SK-N-MC (cell line): Measurements from ENCODE around the gene GTF2E1.
"Not testable (repeated sequence)": the region's sequence is repeated elsewhere in the genome, so short reads cannot be mapped to it uniquely, and the experiment has no call there.

ENCODE experiments used
- DNase-seq: peaks from one replicate; pipeline ENCODE4 v3.0.0-alpha.2; 2011; ENCODE audit warnings: low read depth, low spot score
- H3K27ac ChIP-seq: fragments of 200-600 bp; sonication (generic); 2 replicates; pipeline ENCODE4 v1.5.1; 2016; ENCODE audit warnings: mixed run types
- H3K36me3 ChIP-seq: fragments of 200-600 bp; sonication (generic); 2 replicates; pipeline ENCODE4 v1.6.1; 2017; ENCODE audit warnings: antibody characterized with exemption, low read length, mixed read lengths; ENCODE audit not compliant: insufficient read depth
- H3K4me3 ChIP-seq: fragments of 200-600 bp; sonication (generic); 2 replicates; pipeline ENCODE4 v1.5.1; 2016
- H3K9ac ChIP-seq: fragments of 200-600 bp; sonication (generic); 2 replicates; pipeline ENCODE4 v1.8.0; 2017; ENCODE audit warnings: mixed run types, mixed read lengths; ENCODE audit not compliant: insufficient read length
- H3K9me3 ChIP-seq: fragments of 200-600 bp; sonication (generic); 2 replicates; pipeline ENCODE4 v1.6.1; 2017; ENCODE audit warnings: low read depth, mild to moderate bottlenecking, antibody characterized with exemption, low read length, moderate library complexity, mixed read lengths
- EZH2 ChIP-seq: fragments of 200-600 bp; sonication (generic); IDR thresholded peaks from one replicate; pipeline ENCODE4 v1.6.1; 2017; ENCODE audit warnings: antibody characterized with exemption
- FOXP2 ChIP-seq: optimal IDR thresholded peaks from 2 replicates; pipeline ENCODE3; 2011; ENCODE audit warnings: mild to moderate bottlenecking, moderate library complexity; ENCODE audit not compliant: insufficient read depth; ENCODE audit errors: extremely low read length, control extremely low read depth
- POLR2AphosphoS5 ChIP-seq: IDR thresholded peaks from 2 replicates; pipeline ENCODE4 v1.6.1; 2012; ENCODE audit warnings: mild to moderate bottlenecking, low read depth, low read length, borderline replicate concordance

GTF2E1 gene

DNA sequence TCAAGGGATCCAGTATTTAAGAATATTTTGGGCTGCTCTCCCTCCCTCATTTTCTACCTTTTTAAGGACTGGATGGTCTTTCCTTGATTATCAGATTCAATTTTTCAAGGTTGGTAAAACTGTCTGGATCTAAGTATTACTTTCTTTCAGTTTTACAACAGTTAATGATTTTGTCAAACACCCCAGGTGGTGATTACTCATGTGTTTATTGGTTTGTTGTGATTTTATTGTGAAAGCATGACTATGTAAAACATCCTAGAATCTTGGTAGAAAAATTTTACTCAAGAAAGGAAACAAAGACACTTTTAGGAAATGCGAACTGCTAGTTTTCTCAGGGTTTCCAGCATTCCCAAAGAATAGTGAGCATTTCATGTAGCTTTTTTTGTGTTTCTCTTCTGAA, 7.3 kb downstream of the GTF2E1 start:
- DNase-seq, result no peak
- Histone ChIP-seq H3K4me3 (no peak overlapping the region), H3K27ac (no peak overlapping the region), H3K36me3 (peaks cover 20% of the 10 kb centered on the region), H3K9me3 (no peaks in the 10 kb centered on the region), H3K9ac (no peak overlapping the region)
- TF ChIP-seq FOXP2 (no peak), POLR2AphosphoS5 (no peak), EZH2 (no peak)

DNA sequence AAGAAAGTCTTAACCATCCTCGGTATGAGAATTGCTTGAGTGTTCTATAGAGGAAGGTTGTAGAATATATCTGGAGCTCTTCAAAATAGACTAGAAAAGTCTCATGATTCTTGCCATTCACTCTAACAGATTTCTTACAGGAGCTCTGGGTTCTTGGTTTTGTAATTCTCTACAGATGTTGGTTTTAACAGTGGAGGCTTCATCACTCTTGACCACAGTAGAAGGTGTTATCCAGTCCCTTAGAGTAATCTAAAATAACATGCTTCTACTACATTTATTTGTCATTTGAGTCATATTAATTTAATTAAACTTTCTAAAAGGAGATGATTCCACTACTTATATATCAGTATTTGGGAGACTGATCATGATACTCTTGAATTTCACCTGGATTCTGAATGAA, 9.7 kb downstream of the GTF2E1 start:
- DNase-seq, result no peak
- peaks cover 23% of the 10 kb centered on the region for H3K36me3 ChIP-seq
- TF ChIP-seq EZH2 (no peak), FOXP2 (no peak), POLR2AphosphoS5 (no peak)
- no peaks in the 10 kb centered on the region for H3K9me3 ChIP-seq
- H3K4me3 ChIP-seq, result no peak overlapping the region
- H3K27ac ChIP-seq, result no peak overlapping the region
- no peak overlapping the region for H3K9ac ChIP-seq

DNA sequence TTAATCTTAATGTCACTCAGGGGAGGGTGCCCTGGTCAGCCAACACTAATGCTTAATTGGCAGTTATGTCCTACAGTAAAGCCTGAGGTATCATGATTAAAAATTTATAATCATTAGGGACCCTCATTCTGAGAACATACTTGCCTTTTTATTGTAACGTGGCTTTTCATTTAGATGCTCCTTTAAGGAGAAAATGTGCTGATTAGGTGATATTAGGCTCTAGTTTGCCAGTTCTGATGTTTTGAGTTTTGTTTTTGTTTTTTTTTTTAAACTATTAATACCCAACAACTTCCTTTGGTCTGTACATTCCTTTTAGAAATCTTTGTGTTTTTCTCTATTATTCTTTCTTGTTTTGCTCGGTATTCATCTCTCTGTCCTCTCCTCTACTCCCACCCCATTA, 10.3 kb downstream of the GTF2E1 start:
- H3K27ac ChIP-seq, result no peak overlapping the region
- H3K36me3 ChIP-seq, result peaks cover 23% of the 10 kb centered on the region
- DNase-seq, result no peak
- no peaks in the 10 kb centered on the region for H3K9me3 ChIP-seq
- TF ChIP-seq POLR2AphosphoS5, result no peak
- TF ChIP-seq EZH2, result no peak
- TF ChIP-seq FOXP2, result no peak
- no peak overlapping the region for H3K9ac ChIP-seq
- no peak overlapping the region for H3K4me3 ChIP-seq

DNA sequence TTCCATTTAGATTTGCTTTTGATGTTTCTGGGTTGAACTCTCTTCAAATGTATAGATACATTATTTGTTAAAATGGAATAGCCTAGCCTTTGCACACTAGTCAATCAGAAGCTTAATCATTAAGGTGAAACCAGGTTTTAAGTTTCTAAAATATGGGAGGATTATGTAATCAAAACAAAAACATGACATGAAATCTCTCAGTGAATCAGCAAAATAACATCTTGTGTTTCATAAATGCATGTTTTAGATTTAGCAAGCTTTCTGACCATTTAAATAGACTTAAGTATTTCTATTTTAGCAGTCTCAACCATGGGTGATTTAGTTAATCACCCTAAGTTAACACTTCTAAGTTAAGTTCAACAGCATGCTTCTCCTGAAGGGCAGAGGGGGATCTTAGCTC, 11.3 kb downstream of the GTF2E1 start:
- no peaks in the 10 kb centered on the region for H3K9me3 ChIP-seq
- peaks cover 23% of the 10 kb centered on the region for H3K36me3 ChIP-seq
- DNase-seq, result no peak
- no peak overlapping the region for H3K27ac ChIP-seq
- TF ChIP-seq FOXP2 (no peak), EZH2 (no peak), POLR2AphosphoS5 (no peak)
- no peak overlapping the region for H3K4me3 ChIP-seq
- H3K9ac ChIP-seq, result no peak overlapping the region

DNA sequence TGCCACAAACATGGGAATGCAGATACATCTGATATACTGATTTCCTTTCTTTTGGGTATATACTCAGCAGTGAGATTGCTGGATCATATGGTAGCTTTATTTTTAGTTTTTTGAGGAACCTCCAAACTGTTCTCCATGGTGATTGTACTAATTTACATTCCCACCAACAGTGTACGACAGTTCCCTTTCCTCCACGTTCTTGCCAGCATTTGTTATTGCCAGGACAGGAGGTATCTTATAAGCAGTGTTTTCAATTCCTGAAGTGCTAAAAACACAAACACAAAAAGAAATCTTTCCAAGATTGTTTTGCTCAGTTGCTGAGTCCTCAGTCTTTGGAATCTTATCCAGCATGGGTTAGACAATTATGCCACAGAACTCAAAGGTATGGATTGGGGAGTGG, 13.5 kb downstream of the GTF2E1 start:
- no peak for DNase-seq
- H3K27ac ChIP-seq, result no peak overlapping the region
- no peak for TF ChIP-seq POLR2AphosphoS5
- no peak for TF ChIP-seq EZH2
- no peak for TF ChIP-seq FOXP2

DNA sequence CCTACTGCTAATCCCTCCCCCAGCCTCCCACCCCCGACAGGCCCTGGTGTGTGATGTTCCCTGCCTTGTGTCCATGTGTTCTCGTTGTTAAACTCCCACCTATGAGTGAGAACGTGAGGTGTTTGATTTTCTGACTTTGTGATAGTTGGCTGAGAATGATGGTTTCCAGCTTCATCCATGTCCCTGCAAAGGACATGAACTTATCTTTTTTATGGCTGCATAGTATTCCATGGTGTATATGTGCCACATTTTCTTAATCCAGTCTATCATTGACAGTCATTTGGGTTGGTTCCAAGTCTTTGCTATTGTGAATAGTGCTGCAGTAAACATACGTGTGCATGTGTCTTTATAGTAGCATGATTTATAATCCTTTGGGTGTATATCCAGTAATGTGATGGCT, 16.0 kb downstream of the GTF2E1 start:
- H3K36me3 ChIP-seq, DNase-seq, H3K27ac ChIP-seq, H3K9me3 ChIP-seq, H3K4me3 ChIP-seq, H3K9ac ChIP-seq: not testable (repeated sequence)

More for the DNA sequence above, 13.5 kb downstream of the GTF2E1 start:
- Histone ChIP-seq H3K4me3 (no peak overlapping the region), H3K36me3 (peaks cover 15% of the 10 kb centered on the region), H3K9ac (no peak overlapping the region), H3K9me3 (no peaks in the 10 kb centered on the region)

DNA sequence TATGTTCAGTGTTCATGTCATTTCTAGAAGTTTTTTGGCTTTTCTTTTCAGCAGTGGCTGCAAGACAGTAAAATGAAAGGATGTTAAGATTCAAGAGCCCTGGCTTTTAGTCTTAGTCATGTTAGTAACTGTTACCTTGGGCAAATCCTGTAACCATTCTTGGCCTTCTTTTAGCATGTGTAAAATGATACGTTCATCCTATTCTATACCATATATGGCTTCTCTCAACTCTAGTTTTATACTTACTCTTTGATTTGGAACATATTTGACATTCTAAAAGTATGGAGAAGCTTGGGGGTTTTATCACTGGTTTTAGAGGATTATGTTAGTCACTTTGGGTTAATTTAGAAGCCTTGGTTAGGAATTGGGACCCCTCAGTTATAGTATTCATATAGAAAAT, 20.1 kb downstream of the GTF2E1 start:
- no peak overlapping the region for H3K9ac ChIP-seq
- H3K4me3 ChIP-seq, result no peak overlapping the region
- no peak for DNase-seq
- H3K9me3 ChIP-seq, result no peaks in the 10 kb centered on the region
- TF ChIP-seq EZH2 (no peak), FOXP2 (no peak), POLR2AphosphoS5 (no peak)
- H3K36me3 ChIP-seq, result no peaks in the 10 kb centered on the region
- H3K27ac ChIP-seq, result no peak overlapping the region

DNA sequence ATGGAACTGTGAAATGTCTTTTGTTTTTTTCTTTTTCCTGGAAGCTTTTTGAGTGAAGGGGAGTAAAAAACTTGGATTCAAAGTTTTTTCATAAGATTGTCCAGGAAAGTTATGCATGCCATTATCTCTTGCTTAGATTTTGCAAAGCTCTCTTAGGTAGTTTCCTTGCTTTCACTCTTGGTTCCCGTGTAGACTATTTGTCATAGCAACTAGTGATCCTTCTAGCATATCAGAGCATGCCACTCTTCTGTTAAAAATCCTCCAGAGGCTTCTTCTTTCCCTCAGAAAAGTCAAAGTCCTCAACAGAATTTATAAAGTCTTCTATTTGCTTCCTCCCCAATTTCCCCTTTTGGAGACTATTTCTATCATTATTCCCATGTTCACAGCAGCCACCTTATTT, 21.1 kb downstream of the GTF2E1 start:
- H3K27ac ChIP-seq, result peak overlapping the region; percentile 22; the same call in 1 of the 2 replicates
- no peaks in the 10 kb centered on the region for H3K9me3 ChIP-seq
- TF ChIP-seq POLR2AphosphoS5 (no peak), EZH2 (no peak), FOXP2 (no peak)
- no peak overlapping the region for H3K4me3 ChIP-seq
- H3K9ac ChIP-seq, result no peak overlapping the region
- no peaks in the 10 kb centered on the region for H3K36me3 ChIP-seq
- DNase-seq, result no peak

DNA sequence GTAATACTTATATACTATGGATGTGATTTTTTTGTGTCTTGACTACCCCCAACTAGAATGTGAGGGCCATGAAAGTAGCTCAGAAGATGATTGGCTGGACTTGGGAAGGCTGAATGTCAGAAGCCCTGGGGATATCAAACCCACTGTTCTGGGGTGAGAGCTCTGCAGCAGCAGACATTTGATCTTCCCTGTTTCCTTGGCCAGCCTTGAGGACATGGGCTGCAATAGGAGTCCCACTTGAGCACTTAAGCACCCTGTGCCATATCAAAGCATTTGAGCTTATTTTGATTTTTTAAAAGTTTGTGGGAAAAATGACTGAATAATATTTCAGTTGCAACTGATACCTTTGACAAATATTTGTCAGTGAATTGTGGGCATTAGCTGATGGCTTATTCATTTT, 21.7 kb downstream of the GTF2E1 start:
- TF ChIP-seq POLR2AphosphoS5, result no peak
- no peak for TF ChIP-seq FOXP2
- TF ChIP-seq EZH2, result no peak
- Histone ChIP-seq H3K9ac (no peak overlapping the region), H3K36me3 (no peaks in the 10 kb centered on the region), H3K4me3 (no peak overlapping the region), H3K27ac (no peak overlapping the region), H3K9me3 (no peaks in the 10 kb centered on the region)
- no peak for DNase-seq
